ENCODE results near the gene ARHGAP11A.
"Not testable (repeated sequence)": the region's sequence is repeated elsewhere in the genome, so short reads cannot be mapped to it uniquely, and the experiment has no call there.

Gene ARHGAP11A

GRCh38 chr15:32615051-32615870, at the start of gene ARHGAP11A:
Gene ARHGAP11A (plus strand): TSS chr15:32615504. CDS start chr15:32616212, 708 bp downstream.
- DNase-seq (ENCODE audit: low read depth) = peak; percentile 88

- DNase-seq (ENCODE audit: low read depth) = not testable (repeated sequence)
Measured at GRCh38 chr15:32568988-32569387, 46.3 kb upstream of the ARHGAP11A start.

DNA sequence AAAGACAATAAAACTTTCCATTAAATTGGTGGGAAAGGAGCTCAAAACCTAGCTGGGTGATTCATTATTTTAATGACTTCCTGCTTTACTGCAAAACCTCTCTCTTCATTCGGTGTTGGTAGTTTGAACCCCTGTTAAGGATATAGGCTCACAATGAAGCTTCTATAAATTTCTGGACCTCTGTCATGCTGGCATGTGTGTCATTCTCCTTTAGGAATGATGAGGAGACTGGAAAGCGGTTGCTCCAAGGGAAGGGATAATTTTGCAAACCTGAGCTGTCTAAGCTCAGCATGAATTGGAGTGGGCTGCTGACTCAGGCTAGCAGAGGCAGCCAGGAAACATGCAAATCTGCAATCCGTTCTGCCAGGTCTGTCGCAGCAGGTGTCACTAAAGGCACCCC, 36.8 kb upstream of the ARHGAP11A start:
- not testable (repeated sequence) for DNase-seq (ENCODE audit: low read depth)

GRCh38 chr15:32585844-32586243, 29.5 kb upstream of the ARHGAP11A start:
- DNase-seq (ENCODE audit: low read depth) = not testable (repeated sequence)

DNA sequence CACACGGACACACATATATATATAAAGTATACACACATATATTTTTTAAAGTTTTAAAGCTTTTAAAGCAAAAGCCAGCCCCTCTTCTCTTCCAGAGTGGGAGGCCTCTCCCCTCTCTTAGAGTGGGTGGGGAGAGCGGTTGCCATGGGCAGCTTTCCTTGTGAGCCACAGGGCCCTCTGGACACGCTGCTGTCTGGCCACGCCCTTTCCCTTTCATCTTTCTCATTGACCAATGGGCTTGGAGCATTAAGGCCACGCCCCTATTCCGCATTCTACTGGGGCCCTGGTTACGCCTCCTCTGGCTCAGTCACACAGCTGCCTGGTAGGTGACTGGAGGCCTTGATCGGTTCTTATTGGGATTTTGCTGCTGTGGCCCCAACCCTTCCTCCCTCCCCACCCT, 22.2 kb upstream of the ARHGAP11A start, which contains the start of gene GOLGA8N:
Gene GOLGA8N (plus strand): TSS at position 306 of the 400 bp plus-strand sequence.
- DNase-seq (ENCODE audit: low read depth) = not testable (repeated sequence)

DNA sequence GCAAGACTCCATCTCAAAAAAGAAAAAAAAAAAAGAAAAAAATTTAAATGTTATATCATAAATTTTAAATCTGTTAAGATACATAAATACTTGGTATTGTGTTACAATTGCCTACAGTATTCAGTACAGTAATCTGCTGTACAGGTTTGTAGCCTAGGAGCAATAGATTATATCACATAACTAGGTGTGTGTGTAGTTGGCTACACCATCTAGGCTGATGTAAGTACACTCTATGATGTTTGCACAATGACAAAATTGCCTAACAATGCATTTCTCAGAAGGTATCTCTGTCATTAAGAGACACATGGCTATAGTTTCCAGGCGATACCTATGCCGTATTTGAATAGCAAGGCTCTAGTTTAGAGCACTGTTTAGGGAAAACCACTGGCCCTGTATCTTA, 5.8 kb upstream of the ARHGAP11A start:
- DNase-seq (ENCODE audit: low read depth) = not testable (repeated sequence)

GRCh38 chr15:32610719-32611118, 4.6 kb upstream of the ARHGAP11A start:
- DNase-seq (ENCODE audit: low read depth) = not testable (repeated sequence)

- DNase-seq (ENCODE audit: low read depth) = not testable (repeated sequence)
Measured at GRCh38 chr15:32614712-32615050, 623 bp upstream of the ARHGAP11A start.

- DNase-seq (ENCODE audit: low read depth) = not testable (repeated sequence)
Measured at GRCh38 chr15:32615871-32616426, 645 bp downstream of the ARHGAP11A start.

DNA sequence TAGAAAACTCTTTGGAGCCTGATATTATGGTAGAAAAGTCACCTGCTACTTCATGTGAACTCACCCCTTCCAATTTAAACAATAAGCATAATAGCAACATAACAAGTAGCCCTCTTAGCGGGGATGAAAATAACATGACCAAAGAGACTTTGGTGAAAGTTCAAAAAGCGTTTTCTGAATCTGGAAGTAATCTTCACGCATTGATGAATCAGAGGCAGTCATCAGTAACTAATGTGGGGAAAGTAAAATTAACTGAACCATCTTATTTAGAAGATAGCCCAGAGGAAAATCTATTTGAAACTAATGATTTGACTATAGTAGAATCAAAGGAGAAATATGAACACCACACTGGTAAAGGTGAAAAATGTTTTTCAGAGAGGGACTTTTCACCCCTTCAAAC, 21.1 kb downstream of the ARHGAP11A start:
- no peak for DNase-seq (ENCODE audit: low read depth)

DNA sequence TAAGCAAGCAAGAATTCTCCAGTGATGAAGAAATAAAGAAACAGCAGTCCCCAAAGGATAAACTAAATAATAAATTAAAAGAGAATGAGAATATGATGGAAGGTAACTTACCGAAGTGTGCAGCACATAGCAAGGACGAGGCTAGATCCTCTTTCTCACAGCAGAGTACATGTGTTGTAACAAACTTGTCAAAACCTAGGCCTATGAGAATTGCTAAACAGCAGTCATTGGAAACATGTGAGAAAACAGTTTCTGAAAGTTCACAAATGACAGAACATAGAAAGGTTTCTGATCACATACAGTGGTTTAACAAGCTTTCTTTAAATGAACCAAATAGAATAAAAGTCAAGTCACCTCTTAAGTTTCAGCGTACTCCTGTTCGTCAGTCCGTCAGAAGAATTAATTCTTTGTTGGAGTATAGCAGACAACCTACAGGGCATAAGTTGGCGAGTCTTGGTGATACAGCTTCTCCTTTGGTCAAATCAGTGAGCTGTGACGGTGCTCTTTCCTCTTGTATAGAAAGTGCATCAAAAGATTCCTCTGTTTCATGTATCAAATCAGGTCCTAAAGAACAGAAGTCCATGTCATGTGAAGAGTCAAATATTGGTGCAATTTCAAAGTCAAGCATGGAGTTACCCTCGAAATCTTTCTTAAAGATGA, 21.7 kb downstream of the ARHGAP11A start:
- DNase-seq (ENCODE audit: low read depth) = no peak

DNA sequence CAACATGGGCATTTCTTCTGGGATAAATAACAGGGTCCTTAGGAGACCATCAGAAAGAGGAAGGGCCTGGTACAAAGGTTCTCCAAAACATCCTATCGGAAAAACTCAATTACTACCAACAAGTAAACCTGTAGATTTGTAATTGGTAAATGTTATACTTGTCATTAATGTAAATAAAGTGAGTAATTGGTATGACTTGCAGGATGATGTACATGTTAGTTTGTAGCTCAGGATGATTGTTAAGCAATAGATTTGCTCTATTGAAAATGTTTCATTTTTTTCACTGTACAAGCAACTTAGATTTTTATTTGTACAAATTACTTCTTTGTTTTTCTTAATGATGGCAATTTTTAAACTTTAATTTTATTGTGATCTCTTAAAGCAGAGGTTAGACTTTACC, 22.4 kb downstream of the ARHGAP11A start:
- no peak for DNase-seq (ENCODE audit: low read depth)

DNA sequence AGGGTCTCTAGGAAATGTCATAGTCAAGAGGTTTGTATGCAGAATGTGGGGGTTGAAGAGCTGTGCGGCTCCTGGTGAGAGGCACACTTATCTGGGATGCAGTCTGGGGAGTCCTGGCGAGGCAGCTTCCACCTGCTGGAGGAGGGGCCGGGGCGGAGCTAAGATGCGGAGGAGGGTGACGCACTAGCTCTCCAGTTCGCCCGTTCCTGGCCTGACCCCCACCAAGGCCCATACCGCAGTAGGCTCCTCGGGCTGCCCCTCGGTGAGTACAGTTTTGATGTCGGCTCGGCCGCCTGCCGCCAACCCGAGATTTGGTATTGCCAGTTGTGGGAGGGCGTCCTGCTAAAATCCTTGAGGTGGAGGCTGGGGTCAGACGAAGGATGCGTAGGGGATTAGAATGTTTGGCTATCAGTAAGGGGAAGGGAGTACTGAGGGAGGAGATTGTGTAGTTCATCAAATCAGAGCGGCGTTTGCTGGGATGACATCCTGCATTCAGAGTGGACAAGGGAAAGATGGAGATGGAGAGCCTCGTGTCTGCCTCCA, 26.3 kb downstream of the ARHGAP11A start, which contains the start of gene SCG5:
Gene SCG5 (plus strand): TSS at position 194 of the 543 bp plus-strand sequence. CDS start 1,883 bp downstream, outside the sequence.
- no peak for DNase-seq (ENCODE audit: low read depth)

GRCh38 chr15:32642667-32643435, 27.5 kb downstream of the ARHGAP11A start:
- no peak for DNase-seq (ENCODE audit: low read depth)

GRCh38 chr15:32643907-32644445, 28.7 kb downstream of the ARHGAP11A start:
- no peak for DNase-seq (ENCODE audit: low read depth)

GRCh38 chr15:32646291-32646690, 31.0 kb downstream of the ARHGAP11A start:
- no peak for DNase-seq (ENCODE audit: low read depth)

DNA sequence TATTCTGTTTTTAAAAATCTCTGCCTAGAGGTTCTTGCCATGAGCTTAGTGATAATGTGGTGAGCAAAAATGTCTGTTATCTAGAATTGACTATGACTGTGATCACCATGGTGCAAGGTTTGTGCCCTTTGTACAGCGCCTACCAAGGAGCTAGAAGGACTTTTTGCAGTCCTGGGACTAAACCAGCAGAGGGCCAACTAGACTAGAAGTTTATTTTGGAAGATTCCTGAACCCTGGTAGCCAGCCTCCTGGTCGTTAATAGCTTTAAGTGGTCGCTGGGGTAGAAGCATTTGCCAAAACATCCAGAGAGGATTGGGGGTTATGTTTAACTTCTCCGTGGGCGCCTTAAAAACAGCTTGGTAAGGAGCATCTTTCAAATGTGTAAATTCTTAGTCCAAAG, 34.0 kb downstream of the ARHGAP11A start:
- no peak for DNase-seq (ENCODE audit: low read depth)

GRCh38 chr15:32651229-32651837, 36.0 kb downstream of the ARHGAP11A start:
- DNase-seq (ENCODE audit: low read depth) = no peak

- DNase-seq (ENCODE audit: low read depth) = no peak
Measured at GRCh38 chr15:32652178-32652577, 36.9 kb downstream of the ARHGAP11A start.

DNA sequence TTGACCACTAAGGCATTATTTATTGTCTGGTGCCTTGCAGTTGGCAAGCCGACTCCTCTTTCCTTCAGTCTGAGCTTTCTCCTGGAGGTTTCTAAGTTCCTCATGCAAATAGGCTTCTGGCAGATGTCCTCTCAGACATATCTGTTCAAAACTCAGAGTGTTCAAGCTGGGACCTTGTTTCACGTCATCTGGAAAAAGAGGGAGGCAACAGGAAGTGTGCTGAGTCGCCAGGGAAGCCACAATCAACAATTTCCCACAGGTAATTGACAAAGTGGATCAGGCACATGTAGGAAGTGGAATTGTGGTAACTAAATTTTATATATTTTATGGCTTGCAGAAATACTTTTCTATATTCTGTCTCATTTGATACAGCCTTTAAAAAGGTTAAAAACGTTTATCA, 40.8 kb downstream of the ARHGAP11A start:
- no peak for DNase-seq (ENCODE audit: low read depth)

DNA sequence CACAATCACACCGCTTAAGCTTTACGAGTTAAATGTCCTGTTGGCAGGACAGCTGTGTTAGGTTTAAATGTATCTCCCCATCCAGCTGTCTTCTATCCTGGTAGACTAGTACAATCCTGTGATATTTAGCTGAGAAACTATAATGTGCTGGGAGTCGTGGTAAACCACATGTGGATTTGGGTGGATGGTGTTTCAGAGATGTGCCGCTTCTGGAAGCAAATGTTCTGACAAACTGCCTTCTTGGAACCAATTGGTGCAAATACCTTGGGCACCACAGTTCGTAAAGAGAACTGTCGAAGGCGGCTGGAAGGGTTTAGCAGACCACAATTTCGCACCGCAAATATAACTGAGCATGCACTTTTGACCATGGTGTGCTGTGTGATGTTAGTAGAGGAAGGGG, 41.2 kb downstream of the ARHGAP11A start:
- DNase-seq (ENCODE audit: low read depth) = no peak
